Transverse colon (tissue), 4 donors: ENCODE results near the gene PAQR6. TPM values are rescaled to one million over a fixed set of nuclear protein-coding genes. Genes with fewer than 3 reads are reported as not detected.

Experiments used
- DNase-seq: peaks from one replicate; pipeline ENCODE4 v3.0.0-alpha.2; 2019
- H3K27ac ChIP-seq, 4 donors: fragments of 200-600 bp; sonication (generic); 2 replicates each; pipeline ENCODE4 v1.5.1; 2016 to 2018; ENCODE audit warnings: inconsistent platforms in 4 of 4
- H3K27me3 ChIP-seq: fragments of 200-600 bp; sonication (generic); 2 replicates; pipeline ENCODE4 v1.5.1; 2017; ENCODE audit warnings: inconsistent platforms
- H3K36me3 ChIP-seq, 4 donors: fragments of 200-600 bp; sonication (generic); 2 replicates each; pipeline ENCODE4 v1.5.1; 2017 to 2019; ENCODE audit warnings: inconsistent platforms in 4 of 4
- H3K4me1 ChIP-seq, 4 donors: fragments of 200-600 bp; sonication (generic); 2 replicates each; pipeline ENCODE4 v1.5.1; 2017 to 2020; ENCODE audit warnings: inconsistent platforms in 4 of 4
- H3K4me3 ChIP-seq, 4 donors: fragments of 200-600 bp; sonication (generic); 1 replicate in 1 of 4; 2 replicates in 3 of 4; pipeline versions ENCODE4 v1.5.1 to v1.6.1; 2017 to 2019; ENCODE audit warnings: inconsistent platforms in 4 of 4
- H3K9me3 ChIP-seq, 2 donors: fragments of 200-600 bp; sonication (generic); 2 replicates each; pipeline ENCODE4 v1.5.1; 2017 to 2019; ENCODE audit warnings: inconsistent platforms in 2 of 2
- EP300 ChIP-seq: sonication (generic); formaldehyde crosslinking; IDR thresholded peaks from one replicate; pipeline ENCODE4 v1.6.1; 2017; ENCODE audit warnings: antibody characterized with exemption, low read depth
- POLR2A ChIP-seq: fragments of 450-650 bp; IDR thresholded peaks from one replicate; pipeline ENCODE4 v1.6.1; 2016; ENCODE audit warnings: antibody characterized with exemption, mild to moderate bottlenecking, moderate library complexity
- POLR2AphosphoS5 ChIP-seq, 3 donors: sonication (generic); formaldehyde crosslinking; IDR thresholded peaks; one replicate each; pipeline ENCODE4 v1.6.1; 2016; ENCODE audit warnings: antibody characterized with exemption in 3 of 3
- WGBS, 2 donors: methylation state at CpG; one replicate each; pipeline ENCODE4 v1.1.5; 2018; ENCODE audit warnings: low coverage in 1 of 2; 5-methylcytosine and 5-hydroxymethylcytosine counted together
- in situ Hi-C, 4 donors: fragments of 200-750 bp; cut with MboI; loops; one replicate each; pipeline versions ENCODE4 v1.15.0 to v1.15.1; 2017; ENCODE audit warnings: low sequenced_read_pairs in 3 of 4, low pct_ligation_motif_present in 1 of 4, low pct_unique_long_range_greater_than_20kb in 1 of 4
- intact Hi-C: fragments of 100-400 bp; cut with DNase I; formaldehyde crosslinking; loops from one replicate; pipeline ENCODE4 v1.15.1; 2023; ENCODE audit warnings: low total_unique reads
- total RNA-seq, 4 donors: library from RNA; depleted of rRNA; stranded (reverse); fragments of >200 nt; gene quantifications; one replicate each; pipeline ENCODE4 v1.1.0, GENCODE V29; 2016
- TF ChIP-seq, protein P1 (sequence below), 5 experiments: fragments of 200-600 bp in 3 of 5; fragments of 450-650 bp in 2 of 5; sonication (generic) in 3 of 5; IDR thresholded peaks; 1 replicate in 2 of 5; 2 replicates in 3 of 5; pipeline ENCODE4 v1.5.1; 2016 to 2017; ENCODE audit warnings: antibody characterized with exemption in 5 of 5, inconsistent platforms in 3 of 5, mild to moderate bottlenecking in 2 of 5, moderate library complexity in 1 of 5

PAQR6 gene
- total RNA-seq, 4 donors from 2014 or later, result 1.7 to 3.1 TPM; not detected in 2

- H3K9me3 ChIP-seq, result no peaks in the 10 kb centered on the region
- no peaks in the 10 kb centered on the region for H3K27me3 ChIP-seq
- H3K27ac ChIP-seq, result peak overlapping the region; percentile 69 to 88 (median 79)
- H3K4me3 ChIP-seq, result peak overlapping the region; percentile 13 to 43 (median 27)
- in situ Hi-C loops (no loop called here), intact Hi-C loops (no loop called here)
- H3K36me3 ChIP-seq, result no peaks in the 10 kb centered on the region
- H3K4me1 ChIP-seq, result peaks cover 8 to 28% (median 22%) of the 10 kb centered on the region in 4 donors
- 41% methylated on average over 31 of the region's 37 CpGs; no CpG with 5 or more reads in 1 of the 2 donors for WGBS, 2 donors
- DNase-seq, result peak; percentile 92
- TF ChIP-seq POLR2AphosphoS5 (IDR thresholded peaks at IDR 0.05) (peak; percentile 41 to 66 (median 52)), EP300 (no peak), POLR2A (peak; percentile 54)
- TF ChIP-seq, protein P1, sequence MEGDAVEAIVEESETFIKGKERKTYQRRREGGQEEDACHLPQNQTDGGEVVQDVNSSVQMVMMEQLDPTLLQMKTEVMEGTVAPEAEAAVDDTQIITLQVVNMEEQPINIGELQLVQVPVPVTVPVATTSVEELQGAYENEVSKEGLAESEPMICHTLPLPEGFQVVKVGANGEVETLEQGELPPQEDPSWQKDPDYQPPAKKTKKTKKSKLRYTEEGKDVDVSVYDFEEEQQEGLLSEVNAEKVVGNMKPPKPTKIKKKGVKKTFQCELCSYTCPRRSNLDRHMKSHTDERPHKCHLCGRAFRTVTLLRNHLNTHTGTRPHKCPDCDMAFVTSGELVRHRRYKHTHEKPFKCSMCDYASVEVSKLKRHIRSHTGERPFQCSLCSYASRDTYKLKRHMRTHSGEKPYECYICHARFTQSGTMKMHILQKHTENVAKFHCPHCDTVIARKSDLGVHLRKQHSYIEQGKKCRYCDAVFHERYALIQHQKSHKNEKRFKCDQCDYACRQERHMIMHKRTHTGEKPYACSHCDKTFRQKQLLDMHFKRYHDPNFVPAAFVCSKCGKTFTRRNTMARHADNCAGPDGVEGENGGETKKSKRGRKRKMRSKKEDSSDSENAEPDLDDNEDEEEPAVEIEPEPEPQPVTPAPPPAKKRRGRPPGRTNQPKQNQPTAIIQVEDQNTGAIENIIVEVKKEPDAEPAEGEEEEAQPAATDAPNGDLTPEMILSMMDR (IDR thresholded peaks at IDR 0.05), result no peak
These were observed 43.6 kb upstream of the PAQR6 start for GRCh38 chr1:156291226-156292061.

- TF ChIP-seq EP300 (no peak), POLR2AphosphoS5 (IDR thresholded peaks at IDR 0.05) (no peak), POLR2A (no peak)
- TF ChIP-seq, protein P1 (IDR thresholded peaks at IDR 0.05), result no peak
- H3K4me1 ChIP-seq, result peaks cover 5 to 19% (median 16%) of the 10 kb centered on the region in 4 donors
- no peaks in the 10 kb centered on the region for H3K9me3 ChIP-seq
- intact Hi-C loops, result no loop called here
- DNase-seq, result no peak
- no peaks in the 10 kb centered on the region for H3K36me3 ChIP-seq
- no peak overlapping the region for H3K4me3 ChIP-seq
- H3K27me3 ChIP-seq, result no peaks in the 10 kb centered on the region
- in situ Hi-C loops, result no loop called here
- H3K27ac ChIP-seq, result no peak overlapping the region
These were observed 42.0 kb upstream of the PAQR6 start for GRCh38 chr1:156289857-156290256.

DNA sequence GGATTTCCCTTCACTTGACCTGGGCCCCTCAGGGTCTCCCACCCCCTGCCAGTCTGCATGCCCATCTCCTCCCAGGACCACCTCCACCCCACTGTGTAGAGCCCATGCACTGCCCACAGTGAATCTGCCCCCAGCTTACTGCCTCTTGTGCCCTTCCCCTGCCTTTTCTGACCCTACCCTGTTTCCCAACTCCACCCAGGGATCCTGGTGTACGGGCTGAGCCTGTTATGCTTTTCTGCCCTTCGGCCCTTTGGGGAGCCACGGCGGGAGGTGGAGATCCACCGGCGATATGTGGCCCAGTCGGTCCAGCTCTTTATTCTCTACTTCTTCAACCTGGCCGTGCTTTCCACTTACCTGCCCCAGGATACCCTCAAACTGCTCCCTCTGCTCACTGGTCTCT lies 38.2 kb upstream of the PAQR6 start:
- Histone ChIP-seq H3K9me3 (no peaks in the 10 kb centered on the region), H3K27me3 (no peaks in the 10 kb centered on the region), H3K27ac (no peak overlapping the region), H3K4me1 (peaks cover 9 to 29% (median 24%) of the 10 kb centered on the region in 4 donors), H3K36me3 (no peaks in the 10 kb centered on the region), H3K4me3 (no peak overlapping the region)
- in situ Hi-C loops, result no loop called here
- no peak for DNase-seq
- intact Hi-C loops, result no loop called here
- no peak for TF ChIP-seq EP300
- no peak for TF ChIP-seq POLR2A
- TF ChIP-seq POLR2AphosphoS5 (IDR thresholded peaks at IDR 0.05), result no peak
- TF ChIP-seq, protein P1 (IDR thresholded peaks at IDR 0.05), result no peak
- 83 to 96% methylated on average over 1 to 8 of the region's 8 CpGs for WGBS, 2 donors

DNA sequence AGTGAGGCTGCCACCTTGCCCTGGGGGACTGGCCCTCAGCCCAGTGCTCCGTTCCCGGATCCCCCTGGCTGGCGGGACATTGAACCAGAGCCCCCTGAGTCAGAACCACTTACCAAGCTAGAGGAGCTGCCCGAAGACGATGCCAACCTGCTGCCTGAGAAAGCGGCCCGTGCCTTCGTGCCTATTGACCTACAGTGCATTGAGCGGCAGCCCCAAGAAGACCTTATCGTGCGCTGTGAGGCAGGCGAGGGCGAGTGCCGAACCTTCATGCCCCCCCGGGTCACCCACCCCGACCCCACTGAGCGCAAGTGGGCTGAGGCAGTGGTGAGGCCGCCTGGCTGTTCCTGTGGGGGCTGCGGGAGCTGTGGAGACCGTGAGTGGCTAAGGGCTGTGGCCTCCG lies 37.6 kb upstream of the PAQR6 start:
- no peak for DNase-seq
- 89% methylated on average over 8 of the region's 21 CpGs; no CpG with 5 or more reads in 1 of the 2 donors for WGBS, 2 donors
- Histone ChIP-seq H3K4me3 (no peak overlapping the region), H3K27me3 (no peaks in the 10 kb centered on the region), H3K36me3 (no peaks in the 10 kb centered on the region), H3K4me1 (peaks cover 8 to 29% (median 21%) of the 10 kb centered on the region in 4 donors), H3K9me3 (no peaks in the 10 kb centered on the region), H3K27ac (no peak overlapping the region)
- in situ Hi-C loops, result no loop called here
- intact Hi-C loops, result no loop called here
- TF ChIP-seq, protein P1 (IDR thresholded peaks at IDR 0.05), result no peak
- no peak for TF ChIP-seq POLR2AphosphoS5 (IDR thresholded peaks at IDR 0.05)
- TF ChIP-seq EP300, result no peak
- TF ChIP-seq POLR2A, result no peak
